H54 (cell line): ENCODE results near the gene SH2D2A.

Experiments used
- DNase-seq: peaks from one replicate; pipeline ENCODE4 v3.0.0; 2011; ENCODE audit warnings: low spot score, mixed read lengths; ENCODE audit not compliant: insufficient read length
- FAIRE-seq: peaks from 3 replicates; lab custom pipeline; 2011; peaks lifted over from hg19 to GRCh38; lab: Jason Lieb, UNC
- POLR2A ChIP-seq: IDR thresholded peaks from 2 replicates; pipeline ENCODE4 v1.6.1; 2011; ENCODE audit warnings: low read depth, mild to moderate bottlenecking, low read length

The SH2D2A gene

GRCh38 chr1:156842618-156843300, 26.1 kb upstream of the SH2D2A start:
- TF ChIP-seq POLR2A: no peak
- DNase-seq (no peak), FAIRE-seq (no peak)

GRCh38 chr1:156841295-156841855, 24.7 kb upstream of the SH2D2A start:
- TF ChIP-seq POLR2A: no peak
- FAIRE-seq: no peak

GRCh38 chr1:156840898-156841279, 24.2 kb upstream of the SH2D2A start:
- DNase-seq (no peak), FAIRE-seq (no peak)
- no peak for TF ChIP-seq POLR2A

More at GRCh38 chr1:156841295-156841855, 24.7 kb upstream of the SH2D2A start:
- no peak for DNase-seq

- DNase-seq: no peak
- FAIRE-seq: no peak
- TF ChIP-seq POLR2A: no peak
Measured at GRCh38 chr1:156840186-156840897, 23.7 kb upstream of the SH2D2A start.

- FAIRE-seq: no peak
- TF ChIP-seq POLR2A: no peak
- DNase-seq: no peak
Measured at GRCh38 chr1:156839426-156840109, 22.9 kb upstream of the SH2D2A start.

DNA sequence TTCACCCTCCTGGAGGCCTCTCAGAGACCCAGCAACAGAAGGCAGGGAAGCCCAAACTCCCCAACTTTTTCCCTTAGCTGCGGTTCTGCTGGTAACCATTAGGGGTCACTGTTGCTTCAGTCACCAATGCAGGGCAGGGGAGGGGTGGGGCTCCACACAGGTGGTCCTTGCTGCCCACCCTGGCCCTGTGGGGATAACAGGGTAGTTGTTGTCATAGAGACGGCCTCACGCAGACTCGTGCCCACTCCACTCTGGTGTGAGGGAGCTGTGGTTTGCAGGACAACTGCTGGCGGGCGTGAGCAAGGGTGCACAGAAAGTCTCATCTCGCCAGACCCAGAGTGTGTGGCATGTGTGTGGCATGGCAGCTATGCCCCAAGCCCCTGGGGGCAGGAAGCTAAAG, 22.3 kb upstream of the SH2D2A start:
- DNase-seq (peak; percentile 52), FAIRE-seq (no peak)
- TF ChIP-seq POLR2A: no peak

- TF ChIP-seq POLR2A: no peak
- DNase-seq: no peak
- no peak for FAIRE-seq
Measured at GRCh38 chr1:156836892-156837291, 20.2 kb upstream of the SH2D2A start.

GRCh38 chr1:156836041-156836654, 19.5 kb upstream of the SH2D2A start:
- FAIRE-seq: no peak
- TF ChIP-seq POLR2A: no peak
- no peak for DNase-seq

GRCh38 chr1:156834322-156834721, 17.7 kb upstream of the SH2D2A start:
- DNase-seq: no peak
- no peak for FAIRE-seq

DNA sequence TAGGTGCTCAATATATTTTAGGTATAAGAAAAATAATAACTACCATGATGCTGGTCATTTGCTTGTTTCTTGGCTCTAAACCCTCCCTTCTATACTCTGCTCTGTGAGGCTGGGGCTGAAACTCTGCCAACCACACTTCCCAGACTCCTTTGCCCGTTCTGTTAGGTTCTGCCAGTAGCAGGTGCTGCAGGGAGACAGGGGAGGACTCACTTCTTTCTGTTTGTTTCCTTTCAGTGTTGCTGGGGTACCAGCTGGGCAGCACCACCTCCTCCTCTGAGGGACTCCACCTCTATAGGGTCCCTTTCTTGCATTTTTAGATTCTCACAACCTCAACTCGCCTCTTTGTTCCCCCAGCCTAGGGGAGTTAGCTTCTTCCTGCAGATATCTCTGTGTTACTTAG, 17.0 kb upstream of the SH2D2A start:
- FAIRE-seq (no peak), DNase-seq (no peak)
- no peak for TF ChIP-seq POLR2A

More at GRCh38 chr1:156834322-156834721, 17.7 kb upstream of the SH2D2A start:
- TF ChIP-seq POLR2A: no peak

- FAIRE-seq (no peak), DNase-seq (no peak)
- no peak for TF ChIP-seq POLR2A
Measured at GRCh38 chr1:156832434-156832833, 15.8 kb upstream of the SH2D2A start.

GRCh38 chr1:156828400-156829124, 11.9 kb upstream of the SH2D2A start:
- DNase-seq: no peak
- no peak for FAIRE-seq
- no peak for TF ChIP-seq POLR2A

GRCh38 chr1:156826630-156827029, 10.0 kb upstream of the SH2D2A start:
- DNase-seq: no peak
- no peak for TF ChIP-seq POLR2A
- FAIRE-seq: no peak
